ENCODE results near the gene WDR45B. TPM values are rescaled to one million over a fixed set of nuclear protein-coding genes. Genes with fewer than 3 reads are reported as not detected.

Gene WDR45B
- polyA plus RNA-seq, 1 donor from 2014 or later = 131 TPM

DNA sequence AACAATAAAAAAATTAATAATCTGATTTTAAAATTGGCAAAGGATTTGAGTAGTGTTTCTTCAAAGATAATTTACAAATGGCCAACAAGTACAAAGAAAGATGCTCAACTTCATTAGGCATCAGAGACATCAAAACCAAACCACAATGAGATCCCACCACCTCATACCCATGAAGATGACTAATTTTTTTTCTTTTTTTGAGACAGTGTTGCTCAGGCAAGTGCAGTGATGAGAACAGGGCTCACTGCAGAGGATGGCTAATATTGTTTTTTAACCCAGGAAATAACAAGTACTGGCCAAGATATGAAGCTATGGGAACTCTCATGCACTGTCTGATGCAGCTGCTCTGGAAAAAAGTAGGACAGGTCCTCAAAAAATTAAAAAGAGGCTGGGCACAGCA lies 14.9 kb downstream of the WDR45B start:
- H3K79me2 ChIP-seq (replicated peaks; ENCODE audit: insufficient read depth, low read length) = peaks cover 27% of the 10 kb centered on the region
- no peak overlapping the region for H2AFZ ChIP-seq (ENCODE audit: low read depth, low read length)
- H3K36me3 ChIP-seq (ENCODE audit: insufficient read depth, low read length) = no peaks in the 10 kb centered on the region
- H3K9me2 ChIP-seq (ENCODE audit: insufficient read depth, low read length) = no peaks in the 10 kb centered on the region
- TF ChIP-seq RAD21 (conservative IDR thresholded peaks at IDR 0.05) = no peak
- no peak for TF ChIP-seq EP300 (conservative IDR thresholded peaks at IDR 0.05; ENCODE audit: poor library complexity, severe bottlenecking)
- TF ChIP-seq POLR2AphosphoS5 (IDR thresholded peaks at IDR 0.05) = no peak
- TF ChIP-seq TAF1 (IDR thresholded peaks at IDR 0.05; ENCODE audit: low read depth) = no peak
- no peak overlapping the region for H3K4me2 ChIP-seq (ENCODE audit: low read length)
- H3K27me3 ChIP-seq (ENCODE audit: insufficient read depth, low read depth, low read length) = no peaks in the 10 kb centered on the region
- H3K9me3 ChIP-seq (ENCODE audit: low read length) = no peaks in the 10 kb centered on the region
- no peaks in the 10 kb centered on the region for H4K20me1 ChIP-seq (ENCODE audit: insufficient read depth)
- H3K4me3 ChIP-seq (ENCODE audit: low read length) = no peak overlapping the region
- no peak overlapping the region for H3K9ac ChIP-seq (ENCODE audit: low read length)
- no peak overlapping the region for H3K27ac ChIP-seq (ENCODE audit: low read length)
- H3F3A ChIP-seq (ENCODE audit: insufficient read depth, low read length, poor library complexity, severe bottlenecking) = no peaks in the 10 kb centered on the region

- no peaks in the 10 kb centered on the region for H3K36me3 ChIP-seq (ENCODE audit: insufficient read depth, low read length)
- no peaks in the 10 kb centered on the region for H4K20me1 ChIP-seq (ENCODE audit: insufficient read depth)
- no peaks in the 10 kb centered on the region for H3F3A ChIP-seq (ENCODE audit: insufficient read depth, low read length, poor library complexity, severe bottlenecking)
- H3K9me2 ChIP-seq (ENCODE audit: insufficient read depth, low read length) = no peaks in the 10 kb centered on the region
- no peaks in the 10 kb centered on the region for H3K27me3 ChIP-seq (ENCODE audit: insufficient read depth, low read depth, low read length)
- H3K9me3 ChIP-seq (ENCODE audit: low read length) = no peaks in the 10 kb centered on the region
- no peak overlapping the region for H3K4me3 ChIP-seq (ENCODE audit: low read length)
- no peak overlapping the region for H2AFZ ChIP-seq (ENCODE audit: low read depth, low read length)
- no peak for TF ChIP-seq SMC3 (conservative IDR thresholded peaks at IDR 0.05; ENCODE audit: poor library complexity)
- TF ChIP-seq EP300 (conservative IDR thresholded peaks at IDR 0.05; ENCODE audit: poor library complexity, severe bottlenecking) = no peak
- TF ChIP-seq, protein P1, sequence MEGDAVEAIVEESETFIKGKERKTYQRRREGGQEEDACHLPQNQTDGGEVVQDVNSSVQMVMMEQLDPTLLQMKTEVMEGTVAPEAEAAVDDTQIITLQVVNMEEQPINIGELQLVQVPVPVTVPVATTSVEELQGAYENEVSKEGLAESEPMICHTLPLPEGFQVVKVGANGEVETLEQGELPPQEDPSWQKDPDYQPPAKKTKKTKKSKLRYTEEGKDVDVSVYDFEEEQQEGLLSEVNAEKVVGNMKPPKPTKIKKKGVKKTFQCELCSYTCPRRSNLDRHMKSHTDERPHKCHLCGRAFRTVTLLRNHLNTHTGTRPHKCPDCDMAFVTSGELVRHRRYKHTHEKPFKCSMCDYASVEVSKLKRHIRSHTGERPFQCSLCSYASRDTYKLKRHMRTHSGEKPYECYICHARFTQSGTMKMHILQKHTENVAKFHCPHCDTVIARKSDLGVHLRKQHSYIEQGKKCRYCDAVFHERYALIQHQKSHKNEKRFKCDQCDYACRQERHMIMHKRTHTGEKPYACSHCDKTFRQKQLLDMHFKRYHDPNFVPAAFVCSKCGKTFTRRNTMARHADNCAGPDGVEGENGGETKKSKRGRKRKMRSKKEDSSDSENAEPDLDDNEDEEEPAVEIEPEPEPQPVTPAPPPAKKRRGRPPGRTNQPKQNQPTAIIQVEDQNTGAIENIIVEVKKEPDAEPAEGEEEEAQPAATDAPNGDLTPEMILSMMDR (IDR thresholded peaks at IDR 0.05; ENCODE audit: poor library complexity, severe bottlenecking) = no peak
- no peak for TF ChIP-seq POLR2AphosphoS5 (IDR thresholded peaks at IDR 0.05)
- TF ChIP-seq RAD21 (conservative IDR thresholded peaks at IDR 0.05) = no peak
- TF ChIP-seq MXI1 (conservative IDR thresholded peaks at IDR 0.05; ENCODE audit: poor library complexity, severe bottlenecking) = no peak
- TF ChIP-seq TAF1 (IDR thresholded peaks at IDR 0.05; ENCODE audit: low read depth) = no peak
- no peak overlapping the region for H3K9ac ChIP-seq (ENCODE audit: low read length)
- H3K79me2 ChIP-seq (replicated peaks; ENCODE audit: insufficient read depth, low read length) = peaks cover 26% of the 10 kb centered on the region
- no peak overlapping the region for H3K4me2 ChIP-seq (ENCODE audit: low read length)
- H3K27ac ChIP-seq (ENCODE audit: low read length) = no peak overlapping the region
Observed at GRCh38 chr17:82632451-82632850, 15.8 kb downstream of the WDR45B start.

DNA sequence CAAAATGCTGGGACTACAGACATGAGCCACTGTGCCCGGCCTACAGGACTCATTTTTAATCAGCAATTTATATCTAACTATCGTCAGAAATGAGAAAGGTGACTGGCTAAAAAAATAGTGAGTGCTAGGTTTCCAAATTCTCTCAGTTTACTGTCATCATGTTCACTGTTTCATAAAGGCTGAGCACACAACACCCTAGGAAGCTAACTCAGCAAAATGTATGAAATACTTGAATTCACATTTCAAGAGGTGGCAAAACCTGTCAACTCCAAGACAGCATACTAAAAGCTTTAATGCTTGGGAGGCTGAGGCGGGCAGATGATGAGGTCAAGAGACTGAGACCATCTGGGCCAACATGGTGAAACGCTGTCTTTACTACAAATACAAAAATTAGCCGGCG lies 16.7 kb downstream of the WDR45B start:
- H3K79me2 ChIP-seq (replicated peaks; ENCODE audit: insufficient read depth, low read length) = peaks cover 26% of the 10 kb centered on the region
- TF ChIP-seq RAD21 (conservative IDR thresholded peaks at IDR 0.05) = no peak
- TF ChIP-seq SMC3 (conservative IDR thresholded peaks at IDR 0.05; ENCODE audit: poor library complexity) = no peak
- TF ChIP-seq, protein P1 (IDR thresholded peaks at IDR 0.05; ENCODE audit: poor library complexity, severe bottlenecking) = no peak
- no peak for TF ChIP-seq MXI1 (conservative IDR thresholded peaks at IDR 0.05; ENCODE audit: poor library complexity, severe bottlenecking)
- no peak for TF ChIP-seq POLR2AphosphoS5 (IDR thresholded peaks at IDR 0.05)
- no peak for TF ChIP-seq REST (IDR thresholded peaks at IDR 0.05; ENCODE audit: borderline replicate concordance)
- no peaks in the 10 kb centered on the region for H4K20me1 ChIP-seq (ENCODE audit: insufficient read depth)
- H3K36me3 ChIP-seq (ENCODE audit: insufficient read depth, low read length) = no peaks in the 10 kb centered on the region
- H3K9me3 ChIP-seq (ENCODE audit: low read length) = no peaks in the 10 kb centered on the region
- no peak overlapping the region for H3K4me3 ChIP-seq (ENCODE audit: low read length)
- no peaks in the 10 kb centered on the region for H3K27me3 ChIP-seq (ENCODE audit: insufficient read depth, low read depth, low read length)
- no peak overlapping the region for H3K27ac ChIP-seq (ENCODE audit: low read length)
- H2AFZ ChIP-seq (ENCODE audit: low read depth, low read length) = no peak overlapping the region
- no peaks in the 10 kb centered on the region for H3K9me2 ChIP-seq (ENCODE audit: insufficient read depth, low read length)
- no peak overlapping the region for H3K9ac ChIP-seq (ENCODE audit: low read length)
- H3F3A ChIP-seq (ENCODE audit: insufficient read depth, low read length, poor library complexity, severe bottlenecking) = no peaks in the 10 kb centered on the region
- no peak overlapping the region for H3K4me2 ChIP-seq (ENCODE audit: low read length)
